ENCODE data around the gene MXD4. TPM values are rescaled to one million over a fixed set of nuclear protein-coding genes. Genes with fewer than 3 reads are reported as not detected.
"Not testable (repeated sequence)": the region's sequence is repeated elsewhere in the genome, so short reads cannot be mapped to it uniquely, and the experiment has no call there.

Gene MXD4
- total RNA-seq, 1 experiment from 2014 or later: 22.0 TPM

DNA sequence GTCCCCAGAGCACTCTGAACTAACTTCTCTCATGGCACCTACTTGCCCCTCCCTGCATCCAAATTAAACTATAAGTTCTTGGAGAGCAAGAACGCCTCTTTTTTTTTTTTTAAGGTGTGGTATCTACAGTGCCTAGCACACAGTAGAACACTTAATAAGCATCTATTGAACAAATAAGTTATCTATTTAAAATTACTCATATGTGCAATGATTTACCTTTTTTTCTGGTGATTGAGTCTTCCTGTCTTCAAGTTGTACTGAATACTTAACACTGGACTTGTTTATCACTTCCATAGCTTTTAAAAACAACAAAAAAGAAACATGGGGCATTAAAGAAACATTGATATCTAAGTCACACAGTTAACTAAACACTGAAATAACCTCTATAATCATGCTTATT lies 49.1 kb downstream of the MXD4 start:
- no TSS peak for BruUV-seq (replicated peaks)
- CTCF ChIA-PET: no interaction called here
- POLR2A ChIA-PET: no interaction called here
- no peak for DNase-seq (ENCODE audit: low read depth, low spot score)
- Histone ChIP-seq H3K79me2 (ENCODE audit: insufficient read depth, low read length) (no peaks in the 10 kb centered on the region), H3K27ac (ENCODE audit: low read depth, low read length) (no peak overlapping the region), H3K4me3 (replicated peaks in 1 of 2; ENCODE audit: low read depth in 1 of 2, low read length in 2 of 2) (no peak overlapping the region), H4K20me1 (ENCODE audit: insufficient read depth) (no peaks in the 10 kb centered on the region), H3K9ac (ENCODE audit: low read length) (no peak overlapping the region), H3K9me3 (ENCODE audit: control insufficient read depth in 1 of 2, insufficient read depth in 1 of 2, low read depth in 1 of 2, low read length in 2 of 2) (no peaks in the 10 kb centered on the region), H3K36me3 (ENCODE audit: control insufficient read depth in 1 of 2, insufficient read depth in 2 of 2, low read length in 2 of 2) (no peaks in the 10 kb centered on the region), H2AFZ (ENCODE audit: low read depth, low read length, poor library complexity, severe bottlenecking) (no peak overlapping the region), H3K4me1 (ENCODE audit: control insufficient read depth in 1 of 2, insufficient read depth in 2 of 2, low read length in 2 of 2) (no peaks in the 10 kb centered on the region), H3K9me2 (ENCODE audit: insufficient read depth) (no peaks in the 10 kb centered on the region), H3K27me3 (ENCODE audit: insufficient read depth, low read length) (no peaks in the 10 kb centered on the region), H3K4me2 (ENCODE audit: low read length) (no peak overlapping the region)
- intact Hi-C loops (cut with micrococcal nuclease): no loop called here
- RAD21 ChIA-PET (ENCODE audit: low non-redundant PET in 1 of 2, low total read pairs in 2 of 2, uncharacterized antibody in 2 of 2, unreplicated experiment in 2 of 2): no interaction called here
- TF ChIP-seq SP1 (IDR thresholded peaks at IDR 0.05; ENCODE audit: low read depth): no peak
- TF ChIP-seq POLR2A (IDR thresholded peaks at IDR 0.05; ENCODE audit: borderline replicate concordance, extremely low read depth, insufficient read depth, insufficient read length): no peak
- TF ChIP-seq EZH2 (IDR thresholded peaks at IDR 0.05): no peak
- no peak for TF ChIP-seq CBX3 (IDR thresholded peaks at IDR 0.05; ENCODE audit: low read depth)
- TF ChIP-seq CEBPB (IDR thresholded peaks at IDR 0.05; ENCODE audit: low read depth): no peak
- TF ChIP-seq, protein P1, sequence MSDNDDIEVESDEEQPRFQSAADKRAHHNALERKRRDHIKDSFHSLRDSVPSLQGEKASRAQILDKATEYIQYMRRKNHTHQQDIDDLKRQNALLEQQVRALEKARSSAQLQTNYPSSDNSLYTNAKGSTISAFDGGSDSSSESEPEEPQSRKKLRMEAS (IDR thresholded peaks at IDR 0.05): no peak
- no peak for TF ChIP-seq POLR2AphosphoS5 (IDR thresholded peaks at IDR 0.05; ENCODE audit: low read depth, low read length)
- no peak for TF ChIP-seq EZH2phosphoT487 (IDR thresholded peaks at IDR 0.05; ENCODE audit: borderline replicate concordance)
- no peak for TF ChIP-seq SIN3A (IDR thresholded peaks at IDR 0.05; ENCODE audit: low read depth)
- no peak for TF ChIP-seq ZNF274 (IDR thresholded peaks at IDR 0.05; ENCODE audit: low read depth, low read length)
- TF ChIP-seq FOSL1 (IDR thresholded peaks at IDR 0.05; ENCODE audit: low read depth): no peak
- no peak for TF ChIP-seq RAD21 (IDR thresholded peaks at IDR 0.05; ENCODE audit: low read depth)
- TF ChIP-seq, protein P2, sequence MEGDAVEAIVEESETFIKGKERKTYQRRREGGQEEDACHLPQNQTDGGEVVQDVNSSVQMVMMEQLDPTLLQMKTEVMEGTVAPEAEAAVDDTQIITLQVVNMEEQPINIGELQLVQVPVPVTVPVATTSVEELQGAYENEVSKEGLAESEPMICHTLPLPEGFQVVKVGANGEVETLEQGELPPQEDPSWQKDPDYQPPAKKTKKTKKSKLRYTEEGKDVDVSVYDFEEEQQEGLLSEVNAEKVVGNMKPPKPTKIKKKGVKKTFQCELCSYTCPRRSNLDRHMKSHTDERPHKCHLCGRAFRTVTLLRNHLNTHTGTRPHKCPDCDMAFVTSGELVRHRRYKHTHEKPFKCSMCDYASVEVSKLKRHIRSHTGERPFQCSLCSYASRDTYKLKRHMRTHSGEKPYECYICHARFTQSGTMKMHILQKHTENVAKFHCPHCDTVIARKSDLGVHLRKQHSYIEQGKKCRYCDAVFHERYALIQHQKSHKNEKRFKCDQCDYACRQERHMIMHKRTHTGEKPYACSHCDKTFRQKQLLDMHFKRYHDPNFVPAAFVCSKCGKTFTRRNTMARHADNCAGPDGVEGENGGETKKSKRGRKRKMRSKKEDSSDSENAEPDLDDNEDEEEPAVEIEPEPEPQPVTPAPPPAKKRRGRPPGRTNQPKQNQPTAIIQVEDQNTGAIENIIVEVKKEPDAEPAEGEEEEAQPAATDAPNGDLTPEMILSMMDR (IDR thresholded peaks at IDR 0.05 in 2 of 3, conservative IDR thresholded peaks at IDR 0.05 in 1 of 3; ENCODE audit: borderline replicate concordance in 1 of 3, insufficient read depth in 1 of 3, low read depth in 2 of 3, low read length in 2 of 3): no peak
- TF ChIP-seq, protein P3, sequence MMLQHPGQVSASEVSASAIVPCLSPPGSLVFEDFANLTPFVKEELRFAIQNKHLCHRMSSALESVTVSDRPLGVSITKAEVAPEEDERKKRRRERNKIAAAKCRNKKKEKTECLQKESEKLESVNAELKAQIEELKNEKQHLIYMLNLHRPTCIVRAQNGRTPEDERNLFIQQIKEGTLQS (IDR thresholded peaks at IDR 0.05): no peak
- TF ChIP-seq EGR1 (IDR thresholded peaks at IDR 0.05; ENCODE audit: low read depth): no peak
- no peak for TF ChIP-seq JUND (IDR thresholded peaks at IDR 0.05)
- TF ChIP-seq TCF7L2 (IDR thresholded peaks at IDR 0.05; ENCODE audit: borderline replicate concordance, extremely low read depth, insufficient read depth, insufficient read length): no peak
- no peak for ATAC-seq

DNA sequence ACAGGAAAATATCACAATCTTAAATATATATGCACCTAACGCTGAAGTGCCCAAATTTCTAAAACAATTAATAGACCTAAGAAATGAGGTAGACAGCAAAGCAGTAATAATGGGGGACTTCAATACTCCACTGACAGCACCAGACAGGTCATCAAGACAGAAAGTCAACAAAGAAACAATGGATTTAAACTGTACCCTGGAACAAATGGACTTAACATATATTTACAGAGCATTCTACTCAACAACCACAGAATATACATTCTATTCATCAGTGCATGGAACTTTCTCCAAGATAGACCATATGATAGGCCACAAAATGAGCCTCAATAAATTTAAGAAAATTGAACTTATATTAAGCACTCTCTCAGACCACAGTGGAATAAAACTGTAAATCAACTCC lies 59.1 kb downstream of the MXD4 start:
- H3K4me2 ChIP-seq (ENCODE audit: low read length); RAD21 ChIA-PET (ENCODE audit: low non-redundant PET in 1 of 2, low total read pairs in 2 of 2, uncharacterized antibody in 2 of 2, unreplicated experiment in 2 of 2); BruUV-seq (replicated peaks); H4K20me1 ChIP-seq (ENCODE audit: insufficient read depth); H3K9me2 ChIP-seq (ENCODE audit: insufficient read depth); H3K36me3 ChIP-seq (ENCODE audit: control insufficient read depth in 1 of 2, insufficient read depth in 2 of 2, low read length in 2 of 2); H3K9me3 ChIP-seq (ENCODE audit: control insufficient read depth in 1 of 2, insufficient read depth in 1 of 2, low read depth in 1 of 2, low read length in 2 of 2); DNase-seq (ENCODE audit: low read depth, low spot score); H3K4me1 ChIP-seq (ENCODE audit: control insufficient read depth in 1 of 2, insufficient read depth in 2 of 2, low read length in 2 of 2); H2AFZ ChIP-seq (ENCODE audit: low read depth, low read length, poor library complexity, severe bottlenecking); ATAC-seq; CTCF ChIA-PET; H3K9ac ChIP-seq (ENCODE audit: low read length); H3K4me3 ChIP-seq (replicated peaks in 1 of 2; ENCODE audit: low read depth in 1 of 2, low read length in 2 of 2); H3K27ac ChIP-seq (ENCODE audit: low read depth, low read length); H3K27me3 ChIP-seq (ENCODE audit: insufficient read depth, low read length); H3K79me2 ChIP-seq (ENCODE audit: insufficient read depth, low read length); POLR2A ChIA-PET; intact Hi-C loops (cut with micrococcal nuclease): not testable (repeated sequence)
